ENCODE results near the gene FLVCR2.

FLVCR2 gene

GRCh38 chr14:75578102-75578785 lies at the start of gene FLVCR2:
Gene FLVCR2 (plus strand): TSS chr14:75578620. CDS start chr14:75578973, 353 bp downstream.
- DNase-seq: peak; percentile 50

GRCh38 chr14:75531256-75531655 lies 47.2 kb upstream of the FLVCR2 start:
- no peak for DNase-seq

GRCh38 chr14:75531660-75532317 lies 46.6 kb upstream of the FLVCR2 start:
- no peak for DNase-seq

- DNase-seq: no peak
Observed at GRCh38 chr14:75533791-75534555, 44.4 kb upstream of the FLVCR2 start.

GRCh38 chr14:75535164-75535898 lies 43.1 kb upstream of the FLVCR2 start:
- no peak for DNase-seq

- DNase-seq: no peak
Observed at GRCh38 chr14:75537071-75537470, 41.3 kb upstream of the FLVCR2 start.

- no peak for DNase-seq
Observed at GRCh38 chr14:75539162-75539560, 39.3 kb upstream of the FLVCR2 start.

- peak; percentile 52 for DNase-seq
Observed at GRCh38 chr14:75539561-75540478, 38.6 kb upstream of the FLVCR2 start.

GRCh38 chr14:75540479-75540851 lies 38.0 kb upstream of the FLVCR2 start:
- DNase-seq: no peak

- DNase-seq: peak; percentile 77
Observed at GRCh38 chr14:75542588-75543091, 35.8 kb upstream of the FLVCR2 start.

- no peak for DNase-seq
Observed at GRCh38 chr14:75543253-75543652, 35.2 kb upstream of the FLVCR2 start.

GRCh38 chr14:75543786-75544185 lies 34.6 kb upstream of the FLVCR2 start:
- no peak for DNase-seq

GRCh38 chr14:75545907-75546306 lies 32.5 kb upstream of the FLVCR2 start:
- no peak for DNase-seq

- no peak for DNase-seq
Observed at GRCh38 chr14:75547552-75548250, 30.7 kb upstream of the FLVCR2 start.

- no peak for DNase-seq
Observed at GRCh38 chr14:75548544-75548943, 29.9 kb upstream of the FLVCR2 start.

GRCh38 chr14:75549169-75549568 lies 29.3 kb upstream of the FLVCR2 start:
- no peak for DNase-seq

- DNase-seq: no peak
Observed at GRCh38 chr14:75551021-75551420, 27.4 kb upstream of the FLVCR2 start.

GRCh38 chr14:75553157-75553556 lies 25.3 kb upstream of the FLVCR2 start:
- DNase-seq: no peak

- DNase-seq: no peak
Observed at GRCh38 chr14:75553761-75554364, 24.6 kb upstream of the FLVCR2 start.

- DNase-seq: no peak
Observed at GRCh38 chr14:75554482-75554881, 23.9 kb upstream of the FLVCR2 start.

- no peak for DNase-seq
Observed at GRCh38 chr14:75558440-75558839, 20.0 kb upstream of the FLVCR2 start.
